DOHH2 (cell line): ENCODE measurements around the gene ASMTL.

Source experiments
- H3F3A ChIP-seq: fragments of 200-600 bp; sonication (generic), shearing (Covaris generic); 2 replicates; pipeline ENCODE4 v1.6.0; 2016; ENCODE audit warnings: antibody characterized with exemption, mild to moderate bottlenecking; ENCODE audit not compliant: control insufficient read depth, insufficient read depth
- H3K27ac ChIP-seq: fragments of 200-600 bp; sonication (generic); 2 replicates; pipeline ENCODE4 v1.5.1; 2014; ENCODE audit warnings: low read depth, mild to moderate bottlenecking, low read length, moderate library complexity
- H3K27me3 ChIP-seq: fragments of 200-600 bp; sonication (generic); 2 replicates; pipeline ENCODE4 v1.6.1; 2014; ENCODE audit warnings: mild to moderate bottlenecking, low read length, mixed read lengths; ENCODE audit not compliant: control insufficient read depth
- H3K36me3 ChIP-seq: fragments of 200-600 bp; sonication (generic); 2 replicates; pipeline ENCODE4 v1.6.1; 2014; ENCODE audit warnings: mild to moderate bottlenecking, low read length, moderate library complexity, mixed read lengths; ENCODE audit not compliant: control insufficient read depth
- H3K4me1 ChIP-seq: fragments of 200-600 bp; sonication (generic); 2 replicates; pipeline ENCODE4 v1.6.1; 2014; ENCODE audit warnings: mild to moderate bottlenecking, low read length, mixed read lengths; ENCODE audit not compliant: control insufficient read depth
- H3K4me2 ChIP-seq: fragments of 200-600 bp; sonication (generic); 2 replicates; pipeline ENCODE4 v1.6.0; 2014; ENCODE audit warnings: mild to moderate bottlenecking, low read length, moderate library complexity
- H3K4me3 ChIP-seq: fragments of 200-600 bp; sonication (generic); 2 replicates; pipeline ENCODE4 v1.5.1; 2014; ENCODE audit warnings: mild to moderate bottlenecking, low read length, mixed read lengths
- H3K79me2 ChIP-seq: fragments of 200-600 bp; sonication (generic); 2 replicates; pipeline ENCODE4 v1.6.1; 2014; ENCODE audit warnings: mild to moderate bottlenecking, low read length, mixed read lengths; ENCODE audit not compliant: control insufficient read depth
- H3K9me2 ChIP-seq: fragments of 200-600 bp; sonication (generic); replicated peaks from 2 replicates; pipeline ENCODE4 v1.6.1; 2014; ENCODE audit warnings: mild to moderate bottlenecking, low read length, mixed read lengths; ENCODE audit not compliant: control insufficient read depth
- H3K9me3 ChIP-seq: fragments of 200-600 bp; sonication (generic); 2 replicates; pipeline ENCODE4 v1.6.1; 2014; ENCODE audit warnings: antibody characterized with exemption, low read length, mixed read lengths; ENCODE audit not compliant: control insufficient read depth, insufficient read depth
- H4K20me1 ChIP-seq: fragments of 200-600 bp; sonication (generic); 2 replicates; pipeline ENCODE4 v1.6.0; 2014; ENCODE audit warnings: low read depth, mild to moderate bottlenecking, antibody characterized with exemption, low read length, moderate library complexity; ENCODE audit not compliant: control insufficient read depth, insufficient read depth
- CTCF ChIP-seq: fragments of 200-600 bp; sonication (generic); IDR thresholded peaks from one replicate; pipeline ENCODE4 v1.5.1; 2014; ENCODE audit warnings: antibody characterized with exemption, mild to moderate bottlenecking, low read depth, low read length; ENCODE audit not compliant: poor library complexity, severe bottlenecking
- EZH2phosphoT487 ChIP-seq: fragments of 200-600 bp; sonication (generic); IDR thresholded peaks from 2 replicates; pipeline ENCODE4 v1.6.1; 2017; ENCODE audit warnings: borderline replicate concordance, mild to moderate bottlenecking, antibody characterized with exemption, low read length, moderate library complexity, mixed read lengths

The ASMTL gene

GRCh38 chrX:1480082-1480785 is 27.5 kb upstream of the ASMTL start:
- no peaks in the 10 kb centered on the region for H3K9me3 ChIP-seq
- H3K4me1 ChIP-seq, result peaks cover 86% of the 10 kb centered on the region
- peaks cover 79% of the 10 kb centered on the region for H3K79me2 ChIP-seq
- no peak for TF ChIP-seq CTCF
- TF ChIP-seq EZH2phosphoT487, result no peak
- H3F3A ChIP-seq, result peaks cover 59% of the 10 kb centered on the region
- H3K9me2 ChIP-seq, result no peaks in the 10 kb centered on the region
- no peaks in the 10 kb centered on the region for H4K20me1 ChIP-seq
- H3K4me3 ChIP-seq, result peak overlapping the region; percentile 66
- H3K36me3 ChIP-seq, result peaks cover 87% of the 10 kb centered on the region
- no peaks in the 10 kb centered on the region for H3K27me3 ChIP-seq
- peak overlapping the region; percentile 97 for H3K4me2 ChIP-seq
- peak overlapping the region; percentile 100 for H3K27ac ChIP-seq

GRCh38 chrX:1477801-1478458 is 25.2 kb upstream of the ASMTL start:
- Histone ChIP-seq H3K79me2 (peaks cover 83% of the 10 kb centered on the region), H3K4me3 (no peak overlapping the region), H3K27ac (peak overlapping the region; percentile 100), H3K9me2 (no peaks in the 10 kb centered on the region), H3K9me3 (no peaks in the 10 kb centered on the region), H3K36me3 (peaks cover 86% of the 10 kb centered on the region), H3K4me1 (peaks cover 82% of the 10 kb centered on the region), H3K27me3 (no peaks in the 10 kb centered on the region), H3K4me2 (no peak overlapping the region), H3F3A (peaks cover 37% of the 10 kb centered on the region), H4K20me1 (no peaks in the 10 kb centered on the region)
- TF ChIP-seq CTCF, result no peak
- TF ChIP-seq EZH2phosphoT487, result no peak

DNA sequence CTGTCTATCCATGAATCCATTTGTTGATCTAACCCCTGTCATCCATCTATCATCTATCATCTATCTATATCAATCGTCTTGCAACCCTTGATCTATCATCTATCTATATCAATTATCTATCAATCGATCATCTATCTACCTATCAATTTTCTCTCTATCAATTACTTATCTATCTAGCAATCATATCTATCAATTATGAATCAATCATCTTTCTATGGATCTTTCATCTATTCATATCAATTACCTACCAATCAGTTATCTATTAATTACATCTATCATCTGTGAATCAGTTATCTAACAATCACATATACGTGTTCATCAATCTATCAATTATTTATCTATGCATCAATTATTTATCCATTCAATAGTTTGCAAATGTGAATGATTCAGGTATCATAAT is 24.5 kb upstream of the ASMTL start:
- TF ChIP-seq CTCF (no peak), EZH2phosphoT487 (no peak)
- Histone ChIP-seq H3K9me2 (no peaks in the 10 kb centered on the region), H3K4me3 (no peak overlapping the region), H3K36me3 (peaks cover 89% of the 10 kb centered on the region), H3K4me1 (peaks cover 84% of the 10 kb centered on the region), H4K20me1 (no peaks in the 10 kb centered on the region), H3K27ac (peak overlapping the region; percentile 100; the same call in 1 of the 2 replicates), H3K79me2 (peaks cover 87% of the 10 kb centered on the region), H3K4me2 (no peak overlapping the region), H3K9me3 (no peaks in the 10 kb centered on the region), H3K27me3 (no peaks in the 10 kb centered on the region), H3F3A (peaks cover 33% of the 10 kb centered on the region)
